ENCODE results near the gene PRMT7.

The PRMT7 gene

GRCh38 chr16:68347605-68348004 lies 36.8 kb downstream of the PRMT7 start:
- DNase-seq (ENCODE audit: low read depth) = no peak

- no peak for DNase-seq (ENCODE audit: low read depth)
Measured at GRCh38 chr16:68348639-68349445, 38.0 kb downstream of the PRMT7 start.

- DNase-seq (ENCODE audit: low read depth) = no peak
Measured at GRCh38 chr16:68349838-68350410, 39.1 kb downstream of the PRMT7 start.

- DNase-seq (ENCODE audit: low read depth) = no peak
Measured at GRCh38 chr16:68350813-68351350, 40.1 kb downstream of the PRMT7 start.

GRCh38 chr16:68351463-68351862 lies 40.6 kb downstream of the PRMT7 start:
- no peak for DNase-seq (ENCODE audit: low read depth)

- no peak for DNase-seq (ENCODE audit: low read depth)
Measured at GRCh38 chr16:68351991-68352431, 41.2 kb downstream of the PRMT7 start.

- no peak for DNase-seq (ENCODE audit: low read depth)
Measured at GRCh38 chr16:68353366-68353765, 42.5 kb downstream of the PRMT7 start.

GRCh38 chr16:68354816-68355215 lies 44.0 kb downstream of the PRMT7 start:
- no peak for DNase-seq (ENCODE audit: low read depth)

GRCh38 chr16:68355447-68356248 lies 44.8 kb downstream of the PRMT7 start:
- DNase-seq (ENCODE audit: low read depth) = no peak

- no peak for DNase-seq (ENCODE audit: low read depth)
Measured at GRCh38 chr16:68356249-68356918, 45.6 kb downstream of the PRMT7 start.

GRCh38 chr16:68356919-68357286 lies 46.1 kb downstream of the PRMT7 start:
- no peak for DNase-seq (ENCODE audit: low read depth)

- DNase-seq (ENCODE audit: low read depth) = no peak
Measured at GRCh38 chr16:68357521-68357922, 46.7 kb downstream of the PRMT7 start.

GRCh38 chr16:68357923-68358322 lies 47.1 kb downstream of the PRMT7 start:
- DNase-seq (ENCODE audit: low read depth) = no peak

- no peak for DNase-seq (ENCODE audit: low read depth)
Measured at GRCh38 chr16:68358951-68359350, 48.1 kb downstream of the PRMT7 start.

GRCh38 chr16:68359398-68360191 lies 48.8 kb downstream of the PRMT7 start:
- no peak for DNase-seq (ENCODE audit: low read depth)

- DNase-seq (ENCODE audit: low read depth) = no peak
Measured at GRCh38 chr16:68360547-68360946, 49.7 kb downstream of the PRMT7 start.

GRCh38 chr16:68360956-68361355 lies 50.1 kb downstream of the PRMT7 start:
- DNase-seq (ENCODE audit: low read depth) = no peak

GRCh38 chr16:68361485-68361884 lies 50.7 kb downstream of the PRMT7 start:
- DNase-seq (ENCODE audit: low read depth) = no peak

- DNase-seq (ENCODE audit: low read depth) = no peak
Measured at GRCh38 chr16:68362262-68362913, 51.6 kb downstream of the PRMT7 start.

GRCh38 chr16:68362947-68363657 lies 52.3 kb downstream of the PRMT7 start:
- no peak for DNase-seq (ENCODE audit: low read depth)

All from stimulated activated CD8-positive, alpha-beta memory T cell treated with anti-CD3 and anti-CD28 coated beads, Interleukin-15, amount 100 ng/mL, for 24 hours (primary cell).